Stomach smooth muscle (tissue), 2 donors: ENCODE measurements around the gene PRDM10.
"Not testable (repeated sequence)": the region's sequence is repeated elsewhere in the genome, so short reads cannot be mapped to it uniquely, and the experiment has no call there.

Experiments used
- H3K27ac ChIP-seq: one replicate; pipeline ENCODE4 v1.7.0; 2013; ENCODE audit warnings: mild to moderate bottlenecking, low read length, inconsistent platforms
- H3K27me3 ChIP-seq, 2 donors: one replicate each; pipeline ENCODE4 v1.7.0; 2013; ENCODE audit warnings: low read length in 2 of 2; ENCODE audit not compliant: insufficient read depth in 2 of 2, control insufficient read depth in 1 of 2
- H3K36me3 ChIP-seq, 2 donors: one replicate each; pipeline ENCODE4 v1.7.0; 2013; ENCODE audit warnings: low read length in 2 of 2; ENCODE audit not compliant: control insufficient read depth in 2 of 2, insufficient read depth in 2 of 2
- H3K4me1 ChIP-seq: one replicate; pipeline ENCODE4 v1.7.0; 2013; ENCODE audit warnings: low read length; ENCODE audit not compliant: control insufficient read depth, insufficient read depth
- H3K4me3 ChIP-seq, 2 donors: one replicate each; pipeline ENCODE4 v1.7.0; 2013; ENCODE audit warnings: low read length in 2 of 2
- H3K9ac ChIP-seq, 2 donors: one replicate each; pipeline ENCODE4 v1.7.0; 2013; ENCODE audit warnings: low read length in 2 of 2, mild to moderate bottlenecking in 1 of 2
- H3K9me3 ChIP-seq, 2 donors: one replicate each; pipeline ENCODE4 v1.7.0; 2013; ENCODE audit warnings: low read length in 2 of 2; ENCODE audit not compliant: control insufficient read depth in 2 of 2
- donor health status: healthy.
- donor health status: Pancreatic carcinoma.

The PRDM10 gene

DNA sequence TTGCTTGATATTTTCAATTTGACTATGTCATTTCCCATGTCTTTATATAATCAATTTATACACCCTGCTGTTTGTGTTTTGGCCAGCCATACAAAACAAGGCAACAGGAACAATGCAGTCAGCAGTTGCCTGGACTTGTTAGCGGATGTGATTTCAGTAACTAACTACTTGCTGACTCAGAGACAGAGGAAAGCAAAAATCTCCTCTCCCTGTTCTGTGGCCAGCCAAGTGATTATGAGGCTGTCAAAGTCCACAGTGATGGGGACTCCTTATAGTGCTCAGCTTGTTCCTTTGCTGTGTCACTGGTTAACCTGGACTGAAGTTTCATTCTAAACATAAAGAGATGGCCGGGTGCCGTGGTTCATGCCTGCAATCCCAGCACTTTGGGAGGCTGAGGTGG lies 34.4 kb upstream of the PRDM10 start:
- Histone ChIP-seq H3K4me1 (no peaks in the 10 kb centered on the region), H3K27me3 (no peaks in the 10 kb centered on the region), H3K36me3 (no peaks in the 10 kb centered on the region), H3K9me3 (no peaks in the 10 kb centered on the region), H3K4me3 (no peak overlapping the region), H3K9ac (no peak overlapping the region), H3K27ac (no peak overlapping the region)

DNA sequence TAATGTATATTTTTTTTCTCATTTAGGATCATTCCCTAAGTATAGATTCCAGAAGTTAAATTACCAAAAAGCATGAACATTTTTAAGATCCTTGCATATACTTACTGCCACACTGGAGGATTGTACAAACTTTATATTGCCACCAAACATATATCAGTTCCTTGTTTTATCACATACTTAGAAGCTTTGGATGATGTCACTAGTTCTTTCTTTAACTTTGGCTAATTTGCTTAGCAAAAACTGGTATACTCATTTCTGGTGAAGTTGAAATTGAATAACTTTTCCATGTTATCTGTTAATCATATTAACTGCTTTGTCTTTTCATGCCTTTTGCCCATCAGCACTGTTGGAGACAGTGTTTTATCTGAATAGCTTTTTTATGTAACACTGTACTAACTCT lies 31.6 kb upstream of the PRDM10 start:
- no peaks in the 10 kb centered on the region for H3K36me3 ChIP-seq
- no peaks in the 10 kb centered on the region for H3K27me3 ChIP-seq
- no peak overlapping the region for H3K4me3 ChIP-seq
- no peaks in the 10 kb centered on the region for H3K9me3 ChIP-seq
- no peak overlapping the region for H3K27ac ChIP-seq
- no peak overlapping the region for H3K9ac ChIP-seq
- no peaks in the 10 kb centered on the region for H3K4me1 ChIP-seq

DNA sequence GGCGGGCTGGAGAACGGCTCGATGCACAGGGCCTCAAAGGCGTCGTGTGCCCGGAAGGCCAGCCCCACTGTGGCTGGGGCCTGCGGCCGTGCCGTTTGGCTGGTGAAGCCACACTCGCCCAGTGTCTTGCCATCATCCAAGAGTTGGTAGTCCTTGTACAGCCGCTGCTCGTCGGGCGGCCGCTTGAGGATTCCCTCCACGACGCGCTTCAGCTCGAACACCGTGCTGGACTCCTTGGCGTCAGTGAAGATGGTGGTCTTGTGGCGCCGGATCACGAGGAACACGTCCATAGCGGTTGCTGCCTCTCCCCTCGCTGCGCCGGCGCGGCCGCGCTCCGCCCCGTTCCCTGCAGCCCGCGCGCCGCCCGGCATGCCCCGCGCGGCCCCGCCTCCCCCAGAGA lies 30.3 kb upstream of the PRDM10 start:
- Histone ChIP-seq H3K27me3 (no peaks in the 10 kb centered on the region), H3K36me3 (no peaks in the 10 kb centered on the region), H3K9me3 (no peaks in the 10 kb centered on the region), H3K27ac (no peak overlapping the region), H3K9ac (no peak overlapping the region), H3K4me3 (no peak overlapping the region), H3K4me1 (no peaks in the 10 kb centered on the region)

DNA sequence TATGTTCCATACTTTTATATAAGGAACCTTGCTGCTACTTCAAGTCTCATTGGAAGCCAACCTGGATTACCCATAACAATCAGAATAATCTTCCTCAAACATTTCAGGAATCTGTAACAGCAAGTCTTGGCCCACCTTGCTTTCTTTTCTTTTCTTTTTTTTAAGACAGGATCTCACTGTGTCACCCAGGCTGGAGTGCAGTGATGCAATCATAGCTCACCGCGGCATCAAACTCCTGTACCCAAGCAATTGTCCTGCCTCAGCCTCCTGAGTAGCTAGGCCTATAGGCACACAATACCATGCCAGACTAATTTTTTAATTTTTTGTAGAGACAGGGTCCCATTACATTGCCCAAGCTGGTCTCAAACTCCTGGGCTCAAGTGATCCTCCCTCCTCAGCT lies 29.3 kb upstream of the PRDM10 start:
- Histone ChIP-seq H3K9me3 (no peaks in the 10 kb centered on the region), H3K9ac (no peak overlapping the region), H3K4me3 (no peak overlapping the region), H3K27me3 (no peaks in the 10 kb centered on the region), H3K27ac (no peak overlapping the region), H3K36me3 (no peaks in the 10 kb centered on the region), H3K4me1 (no peaks in the 10 kb centered on the region)

DNA sequence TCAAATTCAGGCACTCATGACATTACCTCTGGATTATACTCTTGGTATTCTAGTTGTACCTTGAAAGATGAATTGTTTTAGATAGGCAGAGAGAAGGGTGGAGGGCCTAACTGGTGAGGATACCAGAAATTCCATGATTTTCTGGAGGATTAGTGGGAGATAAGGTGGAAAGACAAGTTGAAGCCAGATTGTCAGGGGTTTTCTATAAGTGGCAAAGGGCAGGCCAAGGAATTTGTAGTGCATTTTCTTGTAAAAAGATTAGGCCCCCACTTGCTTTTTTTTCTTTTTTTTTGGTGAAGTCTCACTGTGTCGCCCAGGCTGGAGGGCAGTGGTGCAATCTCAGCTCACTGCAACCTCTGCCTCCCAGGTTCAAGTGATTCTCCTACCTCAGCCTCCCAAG lies 28.4 kb upstream of the PRDM10 start:
- no peaks in the 10 kb centered on the region for H3K36me3 ChIP-seq
- no peaks in the 10 kb centered on the region for H3K9me3 ChIP-seq
- no peaks in the 10 kb centered on the region for H3K4me1 ChIP-seq
- H3K4me3 ChIP-seq: no peak overlapping the region
- H3K9ac ChIP-seq: no peak overlapping the region
- no peak overlapping the region for H3K27ac ChIP-seq
- no peaks in the 10 kb centered on the region for H3K27me3 ChIP-seq

DNA sequence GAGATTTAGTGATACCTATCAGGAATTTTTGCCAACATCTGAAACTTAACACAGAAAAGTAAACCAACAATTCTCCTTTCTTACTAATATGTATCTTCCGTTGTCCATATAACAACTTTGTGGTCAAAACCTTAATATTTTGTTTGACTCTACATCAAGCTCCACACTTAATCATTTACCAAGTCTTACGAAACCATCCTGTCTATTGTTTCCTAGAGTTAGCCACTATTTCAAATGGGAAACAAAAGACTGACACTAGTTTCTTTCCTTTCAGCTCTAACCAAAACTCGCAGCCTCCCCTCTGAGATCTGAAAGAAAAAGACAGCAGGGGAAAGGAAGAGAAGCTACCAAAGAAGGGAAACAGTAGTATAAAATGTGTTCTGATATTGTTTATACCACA lies 26.5 kb upstream of the PRDM10 start:
- Histone ChIP-seq H3K27me3 (no peaks in the 10 kb centered on the region), H3K36me3 (no peaks in the 10 kb centered on the region), H3K9me3 (no peaks in the 10 kb centered on the region), H3K9ac (no peak overlapping the region), H3K4me1 (no peaks in the 10 kb centered on the region), H3K4me3 (no peak overlapping the region), H3K27ac (no peak overlapping the region)

DNA sequence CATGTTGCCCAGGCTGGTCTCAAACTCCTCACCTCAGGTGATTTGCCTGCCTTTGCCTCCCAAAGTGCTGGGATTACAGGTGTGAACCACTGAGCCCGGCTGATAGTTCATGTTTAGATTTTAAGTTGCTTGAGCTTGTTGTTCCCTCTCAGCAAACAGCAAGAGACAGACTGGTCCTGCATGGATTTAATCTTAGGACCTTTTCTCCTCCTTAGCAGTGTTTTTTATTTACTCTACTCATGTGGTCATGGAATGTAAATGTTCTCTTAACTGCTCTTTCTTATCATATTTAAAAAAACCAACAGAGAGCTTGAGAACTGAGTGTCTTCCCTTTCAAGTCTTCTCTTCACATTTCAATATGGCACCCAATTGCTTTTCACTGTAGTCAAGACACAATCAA lies 22.7 kb upstream of the PRDM10 start:
- no peaks in the 10 kb centered on the region for H3K27me3 ChIP-seq
- no peak overlapping the region for H3K4me3 ChIP-seq
- no peaks in the 10 kb centered on the region for H3K36me3 ChIP-seq
- no peak overlapping the region for H3K27ac ChIP-seq
- H3K4me1 ChIP-seq: no peaks in the 10 kb centered on the region
- H3K9ac ChIP-seq: no peak overlapping the region
- no peaks in the 10 kb centered on the region for H3K9me3 ChIP-seq

DNA sequence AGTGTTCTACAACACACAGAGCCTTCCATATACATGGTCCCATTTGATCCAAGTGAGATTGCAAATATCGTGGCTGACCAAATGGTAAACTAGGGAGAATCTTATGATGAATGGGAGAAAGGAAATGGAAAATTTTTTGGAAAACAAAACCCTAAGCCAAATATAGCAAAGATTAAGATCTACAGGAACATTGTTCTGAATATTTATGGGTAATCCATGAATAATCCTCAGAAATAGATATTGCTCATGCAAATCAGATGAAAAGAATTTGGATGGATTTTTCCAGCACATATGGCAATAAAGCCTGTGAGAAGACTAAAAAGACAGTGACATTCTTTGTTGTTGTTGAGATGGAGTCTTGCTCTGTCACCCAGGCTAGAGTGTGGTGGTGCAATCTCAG lies 21.7 kb upstream of the PRDM10 start:
- no peak overlapping the region for H3K4me3 ChIP-seq
- H3K4me1 ChIP-seq: no peaks in the 10 kb centered on the region
- H3K27me3 ChIP-seq: no peaks in the 10 kb centered on the region
- H3K9me3 ChIP-seq: no peaks in the 10 kb centered on the region
- H3K36me3 ChIP-seq: no peaks in the 10 kb centered on the region
- H3K9ac ChIP-seq: no peak overlapping the region
- H3K27ac ChIP-seq: no peak overlapping the region

DNA sequence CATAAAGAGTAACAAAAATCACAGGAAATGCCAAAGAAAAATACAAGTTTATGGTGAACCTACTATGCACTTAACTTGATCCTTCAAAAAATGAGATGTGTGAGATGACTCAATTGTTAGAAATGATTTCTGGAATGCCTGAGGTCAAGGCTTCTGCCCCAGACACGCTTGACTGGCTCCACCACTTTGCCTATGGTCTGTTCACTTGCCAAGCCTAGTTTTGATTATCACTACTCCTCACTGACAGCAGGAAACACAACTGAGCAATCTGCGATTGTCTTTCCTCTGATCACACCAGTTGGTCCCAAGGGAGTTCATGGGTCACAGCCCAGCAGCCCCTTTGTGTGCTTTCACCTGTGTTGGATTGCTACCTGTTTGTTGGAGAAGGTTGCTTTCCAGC lies 20.6 kb upstream of the PRDM10 start:
- Histone ChIP-seq H3K9me3 (no peaks in the 10 kb centered on the region), H3K36me3 (no peaks in the 10 kb centered on the region), H3K4me3 (no peak overlapping the region), H3K9ac (no peak overlapping the region), H3K27me3 (no peaks in the 10 kb centered on the region), H3K27ac (no peak overlapping the region), H3K4me1 (no peaks in the 10 kb centered on the region)

DNA sequence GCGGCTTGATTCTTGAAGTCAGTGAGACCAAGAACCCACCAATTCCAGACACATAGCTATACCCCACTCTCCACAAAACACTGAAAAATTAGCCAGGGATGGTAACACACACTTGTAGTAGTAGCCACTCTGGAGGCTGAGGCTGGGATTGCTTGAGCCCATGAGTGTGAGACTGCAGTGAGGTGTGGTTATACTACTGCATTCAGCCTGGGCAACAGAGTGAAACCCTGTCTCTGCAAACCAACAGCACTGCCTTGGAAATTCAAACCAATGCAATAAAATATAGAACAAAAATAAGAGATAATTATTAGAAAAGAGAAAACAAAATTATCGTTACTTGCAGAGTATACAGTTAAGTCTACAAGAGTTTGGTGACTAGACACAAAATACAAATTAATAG lies 20.2 kb upstream of the PRDM10 start:
- H3K9me3 ChIP-seq: no peaks in the 10 kb centered on the region
- no peak overlapping the region for H3K9ac ChIP-seq
- H3K27me3 ChIP-seq: no peaks in the 10 kb centered on the region
- no peak overlapping the region for H3K4me3 ChIP-seq
- H3K4me1 ChIP-seq: no peaks in the 10 kb centered on the region
- no peaks in the 10 kb centered on the region for H3K36me3 ChIP-seq
- H3K27ac ChIP-seq: no peak overlapping the region

DNA sequence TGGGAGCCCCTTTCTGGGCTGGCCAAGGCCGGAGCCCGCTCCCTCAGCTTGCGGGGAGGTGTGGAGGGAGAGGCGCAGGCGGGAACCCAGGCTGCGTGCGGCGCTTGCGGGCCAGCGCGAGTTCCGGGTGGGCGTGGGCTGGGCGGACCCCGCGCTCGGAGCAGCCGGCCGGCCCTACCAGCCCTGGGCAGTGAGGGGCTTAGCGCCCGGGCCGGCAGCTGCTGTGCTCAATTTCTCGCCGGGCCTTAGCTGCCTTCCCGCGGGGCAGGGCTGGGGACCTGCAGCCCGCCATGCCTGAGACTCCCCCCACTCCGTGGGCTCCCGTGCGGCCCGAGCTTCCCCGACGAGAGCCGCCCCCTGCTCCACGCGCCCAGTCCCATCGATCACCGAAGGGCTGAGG lies 19.0 kb upstream of the PRDM10 start:
- not testable (repeated sequence) for H3K27ac ChIP-seq, H3K4me1 ChIP-seq, H3K36me3 ChIP-seq, H3K27me3 ChIP-seq, H3K4me3 ChIP-seq, H3K9me3 ChIP-seq, H3K9ac ChIP-seq

DNA sequence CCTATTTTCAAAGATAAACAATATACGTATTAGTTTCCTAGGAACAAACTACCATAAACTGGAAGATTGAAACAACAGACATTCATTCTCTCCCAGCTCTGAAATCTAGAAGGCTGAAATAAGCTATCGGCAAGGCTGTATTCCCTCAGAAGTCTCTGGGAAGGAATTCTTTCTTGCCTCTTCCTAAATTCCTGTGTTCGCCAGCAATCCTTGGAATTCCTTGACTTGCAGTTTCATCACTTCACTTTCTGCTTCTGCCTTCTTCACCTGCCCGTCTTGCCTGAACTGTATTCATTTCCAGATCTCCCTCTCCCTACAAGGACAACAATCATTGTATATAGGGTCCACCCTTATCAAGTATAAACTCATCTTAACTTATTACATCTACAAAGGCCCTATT lies 17.7 kb upstream of the PRDM10 start:
- no peaks in the 10 kb centered on the region for H3K4me1 ChIP-seq
- no peak overlapping the region for H3K4me3 ChIP-seq

More for the DNA sequence above, 17.7 kb upstream of the PRDM10 start:
- Histone ChIP-seq H3K27me3 (no peaks in the 10 kb centered on the region), H3K36me3 (no peaks in the 10 kb centered on the region), H3K27ac (no peak overlapping the region), H3K9ac (no peak overlapping the region), H3K9me3 (no peaks in the 10 kb centered on the region)
